A549 (cell line): ENCODE results near the gene FGFR3. TPM values are rescaled to one million over a fixed set of nuclear protein-coding genes. Genes with fewer than 3 reads are reported as not detected.
"Not testable (repeated sequence)": the region's sequence is repeated elsewhere in the genome, so short reads cannot be mapped to it uniquely, and the experiment has no call there.

Source experiments
- ATAC-seq, 2 experiments: fragments of 200-7000 bp in 1 of 2; fragments of >200 bp in 1 of 2; cut with Nextera tagmentation in 1 of 2; cut with Tn5 transposase in 1 of 2; 3 replicates each; pipeline versions ENCODE4 v1.8.0 to v1.9.1; 2018 to 2020; ENCODE audit warnings: mild to moderate bottlenecking in 1 of 2, moderate library complexity in 1 of 2
- CTCF ChIA-PET: fragments of 300-600 bp; sonication (Branson Sonifier 250); formaldehyde crosslinking; extraction: SDS; loops from one replicate; lab custom pipeline; 2021; ENCODE audit warnings: antibody characterized with exemption, inconsistent platforms; lab: Yijun Ruan, JAX
- POLR2A ChIA-PET: fragments of 350-600 bp; formaldehyde crosslinking; extraction: SDS; loops from one replicate; lab custom pipeline; 2021; ENCODE audit warnings: antibody characterized with exemption, inconsistent platforms; lab: Yijun Ruan, JAX
- DNase-seq, 2 experiments: peaks; one replicate each; pipeline versions ENCODE4 v3.0.0 to v3.0.0-alpha.2; 2011 to 2016; ENCODE audit warnings: low read depth in 1 of 2, low spot score in 1 of 2
- FAIRE-seq: peaks from 2 replicates; lab custom pipeline; 2011; peaks lifted over from hg19 to GRCh38; lab: Jason Lieb, UNC
- H3K27ac ChIP-seq, 2 experiments: fragments of >200 bp; sonication (Bioruptor Twin); formaldehyde crosslinking; 3 replicates each; pipeline ENCODE4 v1.5.1; 2016 to 2017
- H3K4me1 ChIP-seq: fragments of >200 bp; sonication (Bioruptor Twin); formaldehyde crosslinking; 3 replicates; pipeline ENCODE4 v1.6.1; 2016
- H3K4me2 ChIP-seq: fragments of >200 bp; sonication (Bioruptor Twin); formaldehyde crosslinking; 3 replicates; pipeline ENCODE4 v1.6.1; 2016
- H3K4me3 ChIP-seq: fragments of >200 bp; sonication (Bioruptor Twin); formaldehyde crosslinking; 3 replicates; pipeline ENCODE4 v1.5.1; 2016
- H3K9me3 ChIP-seq: fragments of >200 bp; sonication (Bioruptor Twin); formaldehyde crosslinking; 3 replicates; pipeline ENCODE4 v1.6.1; 2016
- CBX2 ChIP-seq: fragments of 200-600 bp; sonication (generic); IDR thresholded peaks from 2 replicates; pipeline ENCODE4 v1.6.1; 2016; ENCODE audit warnings: low read depth, mild to moderate bottlenecking, borderline replicate concordance
- CEBPB ChIP-seq, 2 experiments: fragments of >200 bp in 1 of 2; sonication (Bioruptor Twin) in 1 of 2; formaldehyde crosslinking in 1 of 2; IDR thresholded peaks; 2 replicates each; pipeline ENCODE4 v1.6.1; 2012 to 2016
- EHF ChIP-seq: fragments of 250-450 bp; sonication (Bioruptor Pico); IDR thresholded peaks from 2 replicates; pipeline ENCODE4 v1.5.0; 2020; ENCODE audit warnings: mild to moderate bottlenecking
- EP300 ChIP-seq, 2 experiments: fragments of >200 bp; sonication (Bioruptor Twin); formaldehyde crosslinking; IDR thresholded peaks; 2 replicates in 1 of 2; 3 replicates in 1 of 2; pipeline ENCODE4 v1.6.1; 2016 to 2017
- FOSL2 ChIP-seq, 2 experiments: fragments of 450-650 bp in 1 of 2; fragments of >200 bp in 1 of 2; sonication (Bioruptor Twin) in 1 of 2; formaldehyde crosslinking; IDR thresholded peaks; 2 replicates each; pipeline versions ENCODE4 v1.5.0 to v1.6.1; 2016 to 2020; ENCODE audit warnings: mild to moderate bottlenecking in 1 of 2, moderate library complexity in 1 of 2
- KDM5A ChIP-seq: fragments of 200-600 bp; sonication (generic); IDR thresholded peaks from 2 replicates; pipeline ENCODE4 v1.6.1; 2016; ENCODE audit warnings: antibody characterized with exemption, mild to moderate bottlenecking
- MAFK ChIP-seq: fragments of 450-650 bp; IDR thresholded peaks from 2 replicates; pipeline ENCODE4 v1.6.1; 2014; ENCODE audit not compliant: partially characterized antibody
- POLR2A ChIP-seq: IDR thresholded peaks from 2 replicates; pipeline ENCODE4 v1.6.1; 2012; ENCODE audit warnings: mild to moderate bottlenecking, low read length
- RFX5 ChIP-seq: fragments of 450-650 bp; IDR thresholded peaks from 2 replicates; pipeline ENCODE4 v1.7.1; 2014; ENCODE audit warnings: antibody characterized with exemption, mild to moderate bottlenecking, moderate library complexity
- TP53 ChIP-seq: fragments of 250-450 bp; sonication (Bioruptor Pico); IDR thresholded peaks from 2 replicates; pipeline ENCODE4 v1.5.0; 2021; ENCODE audit warnings: mild to moderate bottlenecking, moderate library complexity
- WGBS: methylation state at CpG from one replicate; pipeline ENCODE4 v1.1.6; 2017; ENCODE audit errors: missing lambda C conversion rate; 5-methylcytosine and 5-hydroxymethylcytosine counted together
- polyA plus RNA-seq, 4 experiments: library from polyadenylated mRNA; depleted of rRNA in 3 of 4; stranded (reverse); fragments of >200 nt; fragmentation: RNase III in 1 of 4; extraction: RNeasy Plus Mini Kit Qiagen cat#74134 plus additional on column Dnase treatment in 1 of 4; gene quantifications; 2 replicates in 3 of 4; 3 replicates in 1 of 4; pipeline ENCODE4 v1.2.3, GENCODE V29; 2011 to 2017
- TF ChIP-seq, protein P1 (sequence below): fragments of 200-600 bp; sonication (generic); IDR thresholded peaks from 2 replicates; pipeline ENCODE4 v1.6.1; 2016; ENCODE audit warnings: antibody characterized with exemption, mild to moderate bottlenecking, moderate library complexity
- TF ChIP-seq, protein P2 (sequence below): fragments of 450-650 bp; IDR thresholded peaks from 2 replicates; pipeline ENCODE4 v1.6.1; 2014; ENCODE audit warnings: antibody characterized with exemption
- TF ChIP-seq, protein P3 (sequence below): fragments of 250-450 bp; sonication (Bioruptor Pico); IDR thresholded peaks from 2 replicates; pipeline ENCODE4 v1.5.0; 2021; ENCODE audit warnings: mild to moderate bottlenecking, moderate library complexity, borderline replicate concordance

Gene FGFR3
- polyA plus RNA-seq, 2 of the 4 experiments (the other 2 are of a cell fraction), result 1.9 to 4.8 TPM

DNA sequence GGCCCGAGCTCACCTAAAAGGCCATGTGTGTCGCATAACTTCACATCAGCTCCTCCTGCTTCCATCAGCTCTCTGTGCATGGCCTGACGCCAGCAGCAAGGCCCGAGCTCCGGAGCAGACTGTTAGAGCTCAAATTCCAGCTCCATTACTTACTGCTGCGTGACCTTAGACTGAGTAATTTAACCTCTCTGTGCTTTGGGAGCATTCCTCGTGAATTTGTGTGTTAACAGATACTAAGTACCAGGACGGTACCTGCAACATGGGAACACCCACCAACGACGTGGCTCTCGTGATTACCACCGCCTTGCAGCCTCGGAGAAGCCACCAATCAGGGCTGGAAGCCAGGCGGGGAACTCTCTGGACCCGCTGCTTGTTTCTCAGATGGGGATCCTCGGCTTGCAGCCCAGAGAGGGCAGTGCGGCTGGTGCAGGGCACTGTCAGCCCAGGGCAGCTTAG, 49.9 kb downstream of the FGFR3 start:
- POLR2A ChIA-PET, result interaction anchor here (0.6 kb wide), 2 partner anchors 12 to 31 kb away, joined by 3 read pairs; no protein-coding TSS in a partner anchor
- DNase-seq, result no peak
- 75% methylated on average over 14 of the region's 17 CpGs for WGBS

DNA sequence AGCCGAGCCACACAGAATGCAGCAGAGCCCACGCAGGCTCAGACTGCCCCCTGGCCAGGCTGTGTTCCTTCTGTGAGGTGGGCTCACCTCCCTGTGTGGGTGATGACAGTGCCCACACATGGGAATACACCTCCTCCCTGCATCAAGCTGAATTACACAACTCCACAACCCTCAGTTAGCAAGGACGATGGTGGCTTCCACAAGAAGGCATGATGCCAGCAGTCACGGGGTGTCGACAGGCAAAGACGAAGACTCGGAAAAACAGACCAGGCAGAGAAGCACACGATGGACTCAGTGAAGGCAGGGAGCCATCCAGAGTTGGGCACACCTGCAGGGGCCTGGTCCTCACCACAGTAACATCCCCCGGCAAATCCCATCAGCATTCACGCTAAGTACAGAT, 50.8 kb downstream of the FGFR3 start:
- no peak; a peak in 1 of 6 replicates for ATAC-seq
- POLR2A ChIA-PET, result no interaction called here
- no peak overlapping the region for H3K4me2 ChIP-seq
- no peak for TF ChIP-seq KDM5A
- TF ChIP-seq, all 56 proteins: peak for 0
- Histone ChIP-seq H3K9me3 (no peaks in the 10 kb centered on the region), H3K4me1 (no peaks in the 10 kb centered on the region), H3K27ac (no peak overlapping the region), H3K4me3 (no peak overlapping the region)
- DNase-seq, result no peak
- CTCF ChIA-PET, result interaction anchor here (1.5 kb wide), 1 partner anchor 56 kb away, joined by 4 read pairs; no protein-coding TSS in a partner anchor
- FAIRE-seq, result no peak
- WGBS, result 87% methylated on average over 10 of the region's 10 CpGs

More for the DNA sequence above, 49.9 kb downstream of the FGFR3 start:
- CTCF ChIA-PET, result interaction anchor here (1.1 kb wide), 1 partner anchor 34 kb away, joined by 8 read pairs; no protein-coding TSS in a partner anchor
- no peaks in the 10 kb centered on the region for H3K9me3 ChIP-seq
- no peak overlapping the region for H3K4me3 ChIP-seq
- H3K4me1 ChIP-seq, result no peaks in the 10 kb centered on the region
- ATAC-seq, result peak in 1 of 2 experiments; percentile 37; a peak in 3 of 6 replicates
- H3K4me2 ChIP-seq, result no peak overlapping the region
- no peak for TF ChIP-seq TP53 (CRISPR knock-in tag)
- TF ChIP-seq FOSL2 (IDR thresholded peaks at IDR 0.05), result no peak
- no peak for TF ChIP-seq FOSL2 (CRISPR knock-in tag; IDR thresholded peaks at IDR 0.05)
- TF ChIP-seq, protein P1, sequence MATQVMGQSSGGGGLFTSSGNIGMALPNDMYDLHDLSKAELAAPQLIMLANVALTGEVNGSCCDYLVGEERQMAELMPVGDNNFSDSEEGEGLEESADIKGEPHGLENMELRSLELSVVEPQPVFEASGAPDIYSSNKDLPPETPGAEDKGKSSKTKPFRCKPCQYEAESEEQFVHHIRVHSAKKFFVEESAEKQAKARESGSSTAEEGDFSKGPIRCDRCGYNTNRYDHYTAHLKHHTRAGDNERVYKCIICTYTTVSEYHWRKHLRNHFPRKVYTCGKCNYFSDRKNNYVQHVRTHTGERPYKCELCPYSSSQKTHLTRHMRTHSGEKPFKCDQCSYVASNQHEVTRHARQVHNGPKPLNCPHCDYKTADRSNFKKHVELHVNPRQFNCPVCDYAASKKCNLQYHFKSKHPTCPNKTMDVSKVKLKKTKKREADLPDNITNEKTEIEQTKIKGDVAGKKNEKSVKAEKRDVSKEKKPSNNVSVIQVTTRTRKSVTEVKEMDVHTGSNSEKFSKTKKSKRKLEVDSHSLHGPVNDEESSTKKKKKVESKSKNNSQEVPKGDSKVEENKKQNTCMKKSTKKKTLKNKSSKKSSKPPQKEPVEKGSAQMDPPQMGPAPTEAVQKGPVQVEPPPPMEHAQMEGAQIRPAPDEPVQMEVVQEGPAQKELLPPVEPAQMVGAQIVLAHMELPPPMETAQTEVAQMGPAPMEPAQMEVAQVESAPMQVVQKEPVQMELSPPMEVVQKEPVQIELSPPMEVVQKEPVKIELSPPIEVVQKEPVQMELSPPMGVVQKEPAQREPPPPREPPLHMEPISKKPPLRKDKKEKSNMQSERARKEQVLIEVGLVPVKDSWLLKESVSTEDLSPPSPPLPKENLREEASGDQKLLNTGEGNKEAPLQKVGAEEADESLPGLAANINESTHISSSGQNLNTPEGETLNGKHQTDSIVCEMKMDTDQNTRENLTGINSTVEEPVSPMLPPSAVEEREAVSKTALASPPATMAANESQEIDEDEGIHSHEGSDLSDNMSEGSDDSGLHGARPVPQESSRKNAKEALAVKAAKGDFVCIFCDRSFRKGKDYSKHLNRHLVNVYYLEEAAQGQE, result no peak
- no peak for TF ChIP-seq EHF (CRISPR knock-in tag)
- TF ChIP-seq EP300 (IDR thresholded peaks at IDR 0.05), result no peak
- TF ChIP-seq, protein P2, sequence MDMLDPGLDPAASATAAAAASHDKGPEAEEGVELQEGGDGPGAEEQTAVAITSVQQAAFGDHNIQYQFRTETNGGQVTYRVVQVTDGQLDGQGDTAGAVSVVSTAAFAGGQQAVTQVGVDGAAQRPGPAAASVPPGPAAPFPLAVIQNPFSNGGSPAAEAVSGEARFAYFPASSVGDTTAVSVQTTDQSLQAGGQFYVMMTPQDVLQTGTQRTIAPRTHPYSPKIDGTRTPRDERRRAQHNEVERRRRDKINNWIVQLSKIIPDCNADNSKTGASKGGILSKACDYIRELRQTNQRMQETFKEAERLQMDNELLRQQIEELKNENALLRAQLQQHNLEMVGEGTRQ, result no peak
- TF ChIP-seq CEBPB (IDR thresholded peaks at IDR 0.05), result no peak
- no peak for TF ChIP-seq POLR2A
- TF ChIP-seq RFX5, result no peak
- no peak for TF ChIP-seq CBX2
- no peak for TF ChIP-seq MAFK
- TF ChIP-seq, protein P3, sequence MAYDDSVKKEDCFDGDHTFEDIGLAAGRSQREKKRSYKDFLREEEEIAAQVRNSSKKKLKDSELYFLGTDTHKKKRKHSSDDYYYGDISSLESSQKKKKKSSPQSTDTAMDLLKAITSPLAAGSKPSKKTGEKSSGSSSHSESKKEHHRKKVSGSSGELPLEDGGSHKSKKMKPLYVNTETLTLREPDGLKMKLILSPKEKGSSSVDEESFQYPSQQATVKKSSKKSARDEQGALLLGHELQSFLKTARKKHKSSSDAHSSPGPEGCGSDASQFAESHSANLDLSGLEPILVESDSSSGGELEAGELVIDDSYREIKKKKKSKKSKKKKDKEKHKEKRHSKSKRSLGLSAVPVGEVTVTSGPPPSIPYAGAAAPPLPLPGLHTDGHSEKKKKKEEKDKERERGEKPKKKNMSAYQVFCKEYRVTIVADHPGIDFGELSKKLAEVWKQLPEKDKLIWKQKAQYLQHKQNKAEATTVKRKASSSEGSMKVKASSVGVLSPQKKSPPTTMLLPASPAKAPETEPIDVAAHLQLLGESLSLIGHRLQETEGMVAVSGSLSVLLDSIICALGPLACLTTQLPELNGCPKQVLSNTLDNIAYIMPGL (CRISPR knock-in tag), result no peak
- no peak for FAIRE-seq
- no peak overlapping the region for H3K27ac ChIP-seq

DNA sequence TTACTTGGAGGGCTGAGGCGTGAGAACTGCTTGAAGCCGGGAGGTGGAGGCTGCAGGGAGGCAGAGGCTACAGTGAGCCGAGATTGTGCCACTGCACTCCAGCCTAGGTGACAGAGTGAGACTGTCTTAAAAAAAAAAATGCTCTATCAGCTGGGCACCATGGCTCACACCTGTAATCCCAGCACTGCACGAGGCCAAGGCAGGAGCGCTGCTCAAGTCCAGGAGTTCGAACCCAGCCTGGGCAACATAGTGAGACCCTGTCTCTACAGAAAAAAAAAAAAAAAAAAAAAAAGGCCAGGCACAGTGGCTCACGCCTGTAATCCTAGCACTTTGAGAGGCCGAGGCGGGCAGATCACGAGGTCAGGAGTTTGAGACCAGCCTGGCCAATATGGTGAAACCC, 51.5 kb downstream of the FGFR3 start:
- H3K4me2 ChIP-seq, H3K4me1 ChIP-seq, H3K27ac ChIP-seq, H3K4me3 ChIP-seq, DNase-seq, FAIRE-seq, POLR2A ChIA-PET, ATAC-seq, H3K9me3 ChIP-seq: not testable (repeated sequence)
- 94% methylated on average over 9 of the region's 10 CpGs for WGBS
- CTCF ChIA-PET, result interaction anchor here (1.5 kb wide), 1 partner anchor 55 kb away, joined by 4 read pairs; no protein-coding TSS in a partner anchor
